GM15510 (cell line): ENCODE data around the gene DPPA5.

Source experiments
- POLR2A ChIP-seq: IDR thresholded peaks from 3 replicates; pipeline ENCODE4 v1.6.1; 2011; ENCODE audit warnings: borderline replicate concordance; ENCODE audit not compliant: insufficient read length; ENCODE audit errors: extremely low read depth

The DPPA5 gene

DNA sequence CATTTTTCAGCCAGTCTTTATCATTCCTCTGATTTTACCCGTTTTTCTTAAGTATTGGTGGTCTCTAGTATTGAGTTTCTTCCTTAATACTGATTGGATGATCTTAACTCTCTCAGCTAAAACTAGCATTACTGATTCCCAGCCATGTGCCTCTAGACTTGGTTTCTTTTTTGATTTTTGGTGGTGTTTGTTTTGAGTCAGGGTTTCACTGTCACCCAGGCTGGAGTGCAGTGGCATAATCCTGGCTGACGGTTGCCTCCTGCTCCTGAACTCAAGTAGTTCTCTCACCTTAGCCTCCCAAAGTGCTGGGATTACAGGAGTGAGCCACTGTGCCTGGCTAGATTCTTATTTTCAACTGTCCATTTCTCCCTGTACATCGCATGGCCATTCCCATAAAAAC, 24.9 kb downstream of the DPPA5 start:
- no peak for TF ChIP-seq POLR2A

DNA sequence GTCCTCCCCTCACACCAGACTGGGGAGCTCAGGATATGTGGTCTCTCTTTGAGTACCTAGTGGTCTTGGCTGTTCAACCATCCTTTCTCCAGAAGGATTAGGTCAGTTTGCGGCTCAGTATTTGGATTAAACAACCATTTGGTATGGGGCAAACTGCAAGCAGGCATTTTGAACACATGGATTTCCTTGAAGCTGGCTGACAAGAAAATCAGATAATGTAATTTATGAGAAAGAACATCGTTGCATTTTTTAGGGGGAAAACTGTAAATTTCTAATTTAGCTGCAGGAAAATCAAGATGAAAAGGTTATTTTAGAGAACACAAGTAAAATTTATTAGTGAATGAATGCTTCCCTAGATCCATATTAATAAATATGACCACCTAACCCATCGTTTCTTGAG, 25.3 kb downstream of the DPPA5 start:
- TF ChIP-seq POLR2A, result no peak

DNA sequence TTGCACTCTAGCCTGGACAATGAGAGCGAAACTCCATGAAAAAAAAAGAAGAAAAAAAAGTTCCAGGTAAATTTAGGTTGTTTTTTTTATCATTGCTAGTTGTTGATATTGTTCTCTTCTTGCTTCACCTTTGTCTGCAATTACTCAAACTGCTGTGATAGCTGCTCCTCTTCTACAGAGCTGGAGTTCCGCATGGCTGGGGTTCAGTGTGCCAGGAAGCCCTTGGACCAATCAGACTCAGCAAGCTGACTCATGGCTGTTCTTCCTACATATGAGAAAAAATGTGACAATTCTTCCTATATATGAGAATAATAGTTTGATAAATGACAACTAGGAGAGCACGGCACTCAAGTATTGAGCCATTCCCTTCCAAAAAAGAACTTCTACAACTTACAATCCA, 28.4 kb downstream of the DPPA5 start:
- no peak for TF ChIP-seq POLR2A

DNA sequence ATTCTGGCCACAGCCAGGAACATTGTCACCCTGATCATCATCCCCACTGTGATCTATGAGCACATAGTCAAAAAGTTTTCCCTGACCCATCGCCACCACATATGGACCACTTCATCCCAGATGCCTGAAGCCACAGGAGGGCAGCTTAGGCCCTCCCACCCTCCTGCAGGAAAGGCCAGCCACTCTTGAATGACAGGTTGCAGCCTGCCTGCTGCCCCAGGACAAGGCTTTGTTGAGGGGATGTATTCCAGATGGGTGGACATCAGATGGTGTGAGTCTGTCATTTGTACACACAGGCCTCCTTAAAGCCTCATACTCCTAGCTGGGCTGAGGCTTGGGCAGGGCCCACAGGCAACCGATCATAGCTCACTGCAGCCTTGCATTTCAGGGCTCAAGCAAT, 30.8 kb downstream of the DPPA5 start:
- no peak for TF ChIP-seq POLR2A

DNA sequence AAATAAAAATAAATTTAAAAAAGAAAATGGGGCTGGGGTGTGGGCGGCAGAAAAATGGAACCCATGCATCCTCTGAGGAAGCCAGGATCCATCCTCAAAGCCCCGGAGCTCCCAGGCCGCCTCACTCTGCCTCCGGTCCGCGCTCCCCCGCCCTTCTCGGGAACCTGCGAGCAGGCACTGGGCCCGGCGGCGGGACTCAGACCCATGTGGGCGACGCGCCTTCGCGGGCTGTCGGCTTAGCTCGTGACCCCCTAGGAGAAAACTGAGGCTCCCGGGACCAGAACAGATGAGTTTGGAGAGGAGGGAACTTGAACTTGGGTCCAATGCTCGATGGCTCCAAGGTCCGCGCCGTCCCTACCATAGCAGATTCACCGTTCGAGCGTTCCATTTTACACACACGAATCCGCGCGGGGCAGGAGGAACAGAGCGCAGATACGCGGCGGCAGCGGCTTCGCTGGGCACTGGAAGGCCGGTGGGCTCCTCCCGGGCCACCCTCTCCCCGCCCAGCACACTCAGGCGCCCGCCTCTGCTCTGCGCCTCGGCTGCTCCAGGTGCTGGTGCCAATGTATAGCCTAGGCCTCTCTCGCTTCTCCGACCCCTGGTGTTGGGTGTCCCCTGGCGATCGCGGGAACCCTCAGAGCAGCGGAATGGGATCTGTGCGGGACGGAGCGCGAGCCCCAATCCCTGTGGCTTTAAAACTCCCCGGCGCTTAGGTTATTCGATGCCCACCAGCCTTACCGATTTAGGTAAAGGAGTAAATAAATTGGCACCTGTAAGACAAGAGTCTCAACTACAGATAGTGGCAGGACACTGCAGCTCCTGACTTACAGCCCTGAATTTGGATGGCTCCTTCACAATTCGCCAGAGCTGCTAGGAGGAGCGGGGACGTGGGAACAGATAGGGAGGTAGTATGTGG, 39.2 kb downstream of the DPPA5 start:
- no peak for TF ChIP-seq POLR2A

DNA sequence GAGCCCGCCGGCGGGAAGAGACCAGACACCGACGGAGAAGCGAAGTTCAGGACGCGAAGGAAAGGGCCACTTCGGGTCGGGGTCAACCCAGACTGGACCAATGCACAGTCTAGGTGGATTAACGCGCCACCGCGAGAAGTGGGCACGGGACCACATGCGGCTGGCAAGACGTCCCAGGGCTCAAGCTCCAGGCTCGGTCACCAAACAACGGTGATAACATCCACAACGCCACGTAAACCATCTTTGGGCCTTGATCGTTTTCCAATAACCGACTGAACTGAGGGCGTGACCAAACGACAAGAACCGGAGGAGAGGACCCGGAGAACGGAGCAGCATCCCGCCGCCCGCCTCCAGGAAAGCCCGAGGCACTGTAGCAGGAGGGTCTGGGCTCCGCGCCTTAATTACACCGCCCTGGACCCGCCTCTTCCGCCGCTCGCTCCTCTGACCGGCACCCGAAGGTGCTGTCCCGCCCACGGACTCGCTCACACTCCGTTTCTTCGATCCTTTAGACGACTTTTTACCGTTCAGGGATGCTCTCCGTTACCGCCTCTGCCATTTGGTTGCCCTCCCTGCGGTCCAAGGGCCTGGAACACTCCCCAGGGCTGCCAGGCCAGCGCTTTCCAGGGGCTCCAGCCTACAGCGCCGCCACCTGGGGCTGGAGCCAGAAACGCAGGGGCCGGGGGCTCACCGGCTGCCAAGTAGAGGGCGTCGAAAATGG, 44.1 kb downstream of the DPPA5 start:
- TF ChIP-seq POLR2A, result peak; percentile 80

DNA sequence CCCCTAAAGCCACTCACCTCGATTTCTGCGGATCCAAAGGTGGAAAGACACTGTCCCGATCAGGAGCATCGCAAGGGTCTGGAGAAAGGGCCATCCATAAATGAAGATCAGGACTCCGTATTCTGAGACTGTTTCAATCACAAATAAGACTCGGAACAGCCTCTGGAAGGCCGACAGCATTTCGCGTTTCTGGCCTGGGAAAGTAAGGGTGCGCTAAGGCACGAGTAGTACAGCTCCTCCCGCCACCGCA, 44.6 kb downstream of the DPPA5 start:
- no peak for TF ChIP-seq POLR2A

DNA sequence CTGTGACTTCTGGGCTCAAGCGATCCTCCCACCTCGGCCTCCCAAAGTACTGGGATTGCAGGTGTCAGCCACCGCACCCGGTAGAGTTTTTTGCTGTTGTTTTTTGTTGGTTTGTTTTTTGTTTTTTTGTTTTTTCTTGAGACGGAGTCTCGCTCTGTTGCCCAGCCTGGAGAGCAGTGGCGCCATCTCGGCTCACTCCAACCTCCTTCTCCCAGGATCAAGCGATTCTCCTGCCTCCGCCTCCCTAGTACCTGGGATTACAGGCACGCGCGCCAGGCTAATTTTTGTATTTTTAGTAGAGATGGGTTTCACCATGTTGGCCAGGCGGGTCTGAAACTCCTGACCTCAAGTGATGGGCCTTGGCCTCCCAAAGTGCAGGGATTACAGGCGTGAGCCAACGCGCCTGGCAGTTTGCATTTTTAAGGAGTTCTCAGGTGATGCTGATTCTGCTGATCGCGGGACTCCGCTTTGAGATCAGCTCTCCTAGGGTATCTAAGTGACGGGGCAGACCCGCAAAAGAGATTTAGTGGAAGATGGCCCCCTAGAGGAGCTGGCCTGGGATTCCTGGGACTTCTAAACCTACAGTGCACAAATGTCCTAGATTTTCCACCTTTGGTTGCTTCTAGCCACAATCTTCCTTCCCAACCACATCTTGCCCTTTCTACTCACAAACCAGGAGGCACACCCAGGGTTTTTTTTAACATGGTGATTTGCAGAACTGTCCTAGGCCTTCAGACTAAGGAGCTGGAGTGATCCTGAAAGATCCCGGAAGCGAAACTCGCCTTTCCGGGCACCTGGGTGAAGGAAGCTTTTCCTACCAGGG, 45.2 kb downstream of the DPPA5 start:
- no peak for TF ChIP-seq POLR2A
